G401 (cell line): ENCODE measurements around the gene PRELP. TPM values are rescaled to one million over a fixed set of nuclear protein-coding genes. Genes with fewer than 3 reads are reported as not detected.
"Not testable (repeated sequence)": the region's sequence is repeated elsewhere in the genome, so short reads cannot be mapped to it uniquely, and the experiment has no call there.

Experiments
- DNase-seq: peaks from one replicate; pipeline ENCODE4 v3.0.0-alpha.2; 2015; ENCODE audit warnings: low spot score
- in situ Hi-C: cut with HindIII; loops from 2 replicates; pipeline ENCODE4 v1.10.0; 2016; ENCODE audit warnings: low sequenced_read_pairs, mixed read lengths
- total RNA-seq: library from RNA; depleted of rRNA; stranded (reverse); fragments of >200 nt; shearing (Covaris generic); gene quantifications from 2 replicates; pipeline ENCODE4 v1.2.3, GENCODE V29; 2014

The PRELP gene
- total RNA-seq, 1 experiment from 2014 or later, result not detected

DNA sequence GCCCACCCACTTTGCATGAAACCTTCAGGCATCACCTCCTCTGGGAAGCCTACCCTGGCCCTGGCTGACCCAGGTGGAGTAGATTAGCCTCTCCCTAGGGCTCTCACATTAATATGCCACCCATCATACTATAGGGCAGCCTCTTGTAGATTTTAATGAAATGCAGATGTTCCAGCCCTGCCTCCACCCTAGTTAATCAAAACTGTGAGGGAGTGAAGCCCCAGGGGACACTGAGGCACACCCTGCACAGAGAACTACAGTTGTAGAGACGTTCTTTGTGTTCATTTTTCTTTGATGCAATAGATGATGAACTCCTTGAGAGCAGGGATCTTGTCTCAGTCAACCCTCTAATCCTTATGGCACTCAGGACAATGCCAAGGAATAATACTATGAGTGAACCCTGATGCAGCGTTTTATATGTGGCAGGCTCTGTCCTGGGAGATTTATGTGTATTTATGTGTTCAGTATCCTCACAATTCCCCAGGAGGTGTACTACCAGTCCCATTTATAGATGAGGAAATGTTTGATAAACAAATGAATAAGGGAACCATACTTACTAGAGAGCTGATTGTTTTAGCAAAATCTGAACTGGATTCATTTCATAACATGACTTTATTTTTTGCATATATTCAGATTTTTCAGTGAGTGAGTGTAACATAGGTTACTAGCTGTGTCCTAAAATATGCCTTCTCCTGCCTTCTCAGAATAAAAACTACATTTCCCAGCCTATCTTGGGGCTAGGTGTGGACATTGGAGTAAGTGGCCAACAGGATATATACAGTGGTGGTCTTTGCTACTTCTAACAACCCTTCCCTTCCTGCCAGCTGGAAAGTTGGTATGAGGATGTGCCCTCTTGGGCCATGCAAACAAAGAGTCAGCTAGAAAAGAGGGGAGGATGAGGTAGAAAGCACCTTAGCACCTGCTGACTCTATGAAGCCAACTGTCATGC, 23.5 kb upstream of the PRELP start:
- no peak for DNase-seq
- in situ Hi-C loops, result loop anchor here (25.0 kb wide), 1 partner anchor 90 kb away; the partner anchor contains the start of gene FMOD

DNA sequence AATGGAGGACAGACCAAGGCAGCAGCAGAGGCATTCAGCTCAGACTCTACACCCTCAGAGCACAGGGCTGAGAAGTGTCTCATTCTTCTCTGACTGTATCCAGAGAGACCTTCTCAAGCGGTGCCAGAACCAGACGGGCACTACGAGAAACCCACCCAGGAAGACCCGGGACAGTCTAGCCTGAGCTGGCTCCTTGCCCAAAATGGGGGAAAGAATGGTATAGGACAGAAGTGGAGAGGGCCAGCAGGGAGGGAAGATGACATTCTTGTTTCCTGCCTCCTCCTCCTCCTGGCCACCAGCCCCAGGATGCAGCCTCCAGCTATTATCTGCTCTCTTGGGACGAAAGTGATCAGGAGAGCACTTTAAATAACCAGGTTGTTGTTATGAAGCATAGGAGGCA, 22.6 kb upstream of the PRELP start:
- no peak for DNase-seq
- in situ Hi-C loops, result loop anchor here (25.0 kb wide), 1 partner anchor 91 kb away; the partner anchor contains the start of gene FMOD

DNA sequence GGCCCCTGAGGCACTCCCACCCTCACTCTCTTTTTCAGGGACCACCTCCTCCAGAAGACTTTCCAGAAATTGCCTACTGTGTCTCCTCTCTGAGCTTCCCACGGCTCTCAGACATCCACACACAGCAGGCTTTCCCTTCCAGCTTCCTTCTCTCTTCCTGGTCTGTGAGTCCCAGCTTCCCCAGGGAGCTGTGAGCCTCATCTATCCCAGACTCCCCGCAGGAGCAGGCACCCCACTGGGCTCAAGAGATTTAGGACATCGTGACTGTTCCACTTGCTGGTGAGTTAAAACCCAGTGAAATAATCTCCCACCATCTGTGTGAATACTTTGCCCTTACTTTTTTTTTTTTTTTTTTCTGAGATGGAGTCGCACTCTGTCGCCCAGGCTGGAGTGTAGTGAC, 22.0 kb upstream of the PRELP start:
- no peak for DNase-seq
- in situ Hi-C loops, result loop anchor here (25.0 kb wide), 1 partner anchor 91 kb away; the partner anchor contains the start of gene FMOD

DNA sequence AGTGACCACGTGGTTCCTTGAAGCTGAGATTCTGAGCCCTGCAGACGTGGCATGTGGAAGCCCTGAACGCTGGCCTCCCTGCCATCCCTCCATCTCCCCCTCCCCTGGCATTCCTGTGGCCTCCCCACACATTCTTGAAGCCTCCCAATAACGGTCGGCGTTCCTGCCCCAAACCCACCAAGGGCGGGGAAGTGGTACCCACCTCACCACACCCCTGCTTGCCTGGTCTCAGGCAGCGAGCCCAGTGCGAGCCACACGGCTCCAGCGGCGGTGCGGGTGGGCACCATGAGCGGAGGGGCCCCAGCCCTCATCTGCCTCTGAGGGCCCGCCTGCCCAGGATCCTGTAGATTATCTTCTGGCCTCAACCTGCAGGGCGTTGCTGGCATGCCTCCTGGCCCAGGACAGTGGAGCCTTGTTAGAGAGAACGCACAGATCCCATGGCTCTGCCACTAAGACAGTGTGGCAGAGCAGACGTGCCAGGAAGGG, 20.6 kb upstream of the PRELP start:
- in situ Hi-C loops, result loop anchor here (25.0 kb wide), 1 partner anchor 93 kb away; the partner anchor contains the start of gene FMOD

DNA sequence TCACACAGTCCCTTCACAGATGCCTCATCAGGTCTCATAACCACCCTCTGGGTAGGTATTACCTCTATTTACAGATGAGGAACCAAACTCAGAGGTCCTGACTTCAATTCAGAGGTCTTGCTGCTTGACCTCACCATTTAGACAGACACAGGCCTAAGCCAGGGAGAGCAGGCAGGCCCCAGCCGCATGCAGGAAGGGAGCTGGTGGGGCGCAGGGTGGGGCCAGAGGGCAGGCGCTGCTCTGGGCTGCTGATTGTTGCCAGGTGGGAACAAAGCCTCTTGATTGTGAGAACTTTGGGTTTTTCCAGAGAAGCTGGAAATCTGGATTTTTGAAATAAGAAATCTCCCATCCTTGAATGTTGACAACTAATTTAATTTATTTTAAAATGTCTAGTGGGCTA, 19.9 kb upstream of the PRELP start:
- in situ Hi-C loops, result loop anchor here (25.0 kb wide), 1 partner anchor 93 kb away; the partner anchor contains the start of gene FMOD
- no peak for DNase-seq

More for the DNA sequence above, 20.6 kb upstream of the PRELP start:
- no peak for DNase-seq

DNA sequence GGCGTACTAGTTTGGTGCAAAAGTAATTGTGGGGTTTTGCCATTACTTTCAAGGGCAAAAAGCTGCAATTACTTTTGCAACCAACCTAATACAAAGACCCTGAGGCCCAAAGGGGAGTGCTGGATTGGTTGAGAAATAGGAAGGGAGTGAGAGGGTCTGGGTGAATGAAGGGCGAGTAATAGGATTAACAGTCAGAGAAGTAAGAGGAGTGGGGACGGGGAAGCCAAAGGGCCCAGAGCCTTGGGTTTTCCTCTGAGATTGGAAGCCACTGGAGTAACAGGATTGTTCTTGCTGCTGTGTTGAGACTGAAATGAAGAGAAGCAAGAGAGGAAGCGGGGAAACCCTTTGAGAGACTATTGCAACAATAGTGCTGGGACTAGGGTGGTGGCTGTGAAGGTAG, 19.0 kb upstream of the PRELP start:
- DNase-seq, result no peak
- in situ Hi-C loops, result loop anchor here (25.0 kb wide), 1 partner anchor 94 kb away; the partner anchor contains the start of gene FMOD

DNA sequence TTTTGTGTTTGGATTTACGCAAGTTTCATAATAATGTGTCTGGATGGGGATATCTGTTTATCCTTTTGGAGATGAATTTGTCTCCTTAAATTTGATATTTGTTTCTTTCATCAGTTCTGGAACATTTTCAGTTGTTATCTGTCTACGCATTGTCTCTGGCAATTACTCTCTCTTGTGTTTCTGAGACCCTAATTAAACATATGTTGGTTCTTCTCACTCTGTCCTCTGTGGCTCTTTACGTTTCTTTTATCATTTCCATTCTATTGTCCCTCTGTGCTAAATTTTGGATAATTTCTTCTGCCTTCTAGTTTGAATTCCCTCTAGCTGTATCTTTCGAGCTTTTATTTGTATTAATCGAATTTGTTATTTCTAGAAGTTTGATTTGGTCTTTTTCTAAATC, 17.5 kb upstream of the PRELP start:
- in situ Hi-C loops, result loop anchor here (25.0 kb wide), 1 partner anchor 96 kb away; the partner anchor contains the start of gene FMOD
- no peak for DNase-seq

DNA sequence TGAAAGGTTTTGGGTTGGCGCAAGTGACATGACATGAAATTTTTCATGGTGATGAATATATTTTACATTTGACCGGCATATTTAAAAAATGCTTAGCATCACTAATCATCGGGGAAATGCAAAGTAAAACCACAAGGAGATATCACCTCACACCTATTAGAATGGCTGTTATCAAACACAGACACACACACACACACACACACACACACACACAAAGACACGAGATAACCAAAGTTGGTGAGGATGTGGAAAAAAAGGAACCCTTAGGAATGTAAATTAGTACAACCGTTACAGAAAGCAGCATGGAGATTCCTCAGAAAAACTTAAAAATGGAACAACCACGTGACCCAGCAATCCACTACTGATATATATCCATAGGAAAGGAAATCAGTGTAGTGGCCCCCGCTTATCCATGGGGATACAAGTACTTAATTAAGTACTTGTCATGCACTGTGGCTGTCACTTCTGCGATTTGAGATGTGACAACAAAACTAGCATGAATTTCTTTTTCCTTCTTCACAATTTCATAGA, 15.9 kb upstream of the PRELP start:
- in situ Hi-C loops, result loop anchor here (25.0 kb wide), 1 partner anchor 97 kb away; the partner anchor contains the start of gene FMOD
- no peak for DNase-seq

DNA sequence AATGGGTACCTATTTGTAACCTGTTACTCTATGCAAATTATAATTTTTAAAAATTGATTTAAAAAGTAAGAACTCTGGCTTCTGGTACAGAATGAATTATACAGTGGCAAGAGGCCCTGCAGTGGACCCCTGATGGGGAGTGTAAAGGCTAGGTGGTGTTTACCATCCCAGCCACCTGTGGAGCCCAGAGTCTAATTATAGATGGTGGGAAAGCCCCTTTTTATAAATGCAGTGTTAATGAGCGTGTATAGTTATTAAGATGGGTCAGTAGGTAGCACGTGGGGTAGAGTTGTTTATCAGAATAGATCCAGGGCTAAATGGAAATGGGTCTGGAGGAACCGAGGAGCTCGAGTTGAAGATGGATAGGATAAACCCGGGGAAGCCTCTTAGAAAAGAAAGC, 13.9 kb upstream of the PRELP start:
- DNase-seq, result no peak
- in situ Hi-C loops, result loop anchor here (25.0 kb wide), 1 partner anchor 99 kb away; the partner anchor contains the start of gene FMOD

DNA sequence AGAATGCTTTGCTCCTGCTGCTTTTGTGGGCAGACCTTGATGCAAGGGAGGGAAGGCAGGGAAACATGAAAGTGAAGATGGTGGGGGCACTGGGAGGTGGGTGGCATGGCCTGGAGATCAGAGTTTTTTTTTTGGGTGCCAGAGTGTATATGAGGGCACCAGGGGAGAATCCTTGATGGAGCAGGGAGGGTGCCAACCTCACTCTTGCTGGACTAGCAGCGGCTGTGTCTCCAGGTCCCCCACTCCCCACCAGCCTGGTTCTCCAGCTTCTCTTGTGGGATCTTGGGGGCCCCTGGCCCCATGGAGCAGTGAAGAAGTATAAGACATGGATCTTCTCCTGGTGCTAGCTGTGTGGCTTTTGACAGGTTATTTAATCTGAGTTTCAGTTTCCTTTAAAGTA, 13.5 kb upstream of the PRELP start:
- in situ Hi-C loops, result loop anchor here (25.0 kb wide), 1 partner anchor 100 kb away; the partner anchor contains the start of gene FMOD
- no peak for DNase-seq

DNA sequence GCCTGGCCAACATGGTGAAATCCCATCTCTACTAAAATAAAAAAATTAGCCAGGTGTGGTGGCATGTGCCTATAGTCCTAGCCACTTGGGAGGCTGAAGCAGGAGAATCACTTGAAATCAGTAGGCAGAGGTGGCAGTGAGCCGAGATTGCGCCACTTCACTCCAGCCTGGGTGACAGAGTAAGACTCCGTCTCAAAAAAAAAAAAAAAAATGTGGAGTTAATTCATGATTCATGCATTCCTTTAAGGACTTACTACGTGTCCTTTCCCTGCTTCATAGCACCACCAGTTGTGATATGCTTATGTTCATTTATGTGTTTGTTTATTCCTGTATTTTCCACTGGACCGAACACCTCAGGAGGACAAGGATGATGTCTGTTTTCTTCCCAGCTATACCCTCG, 12.7 kb upstream of the PRELP start:
- no peak for DNase-seq
- in situ Hi-C loops, result loop anchor here (25.0 kb wide), 1 partner anchor 101 kb away; the partner anchor contains the start of gene FMOD

DNA sequence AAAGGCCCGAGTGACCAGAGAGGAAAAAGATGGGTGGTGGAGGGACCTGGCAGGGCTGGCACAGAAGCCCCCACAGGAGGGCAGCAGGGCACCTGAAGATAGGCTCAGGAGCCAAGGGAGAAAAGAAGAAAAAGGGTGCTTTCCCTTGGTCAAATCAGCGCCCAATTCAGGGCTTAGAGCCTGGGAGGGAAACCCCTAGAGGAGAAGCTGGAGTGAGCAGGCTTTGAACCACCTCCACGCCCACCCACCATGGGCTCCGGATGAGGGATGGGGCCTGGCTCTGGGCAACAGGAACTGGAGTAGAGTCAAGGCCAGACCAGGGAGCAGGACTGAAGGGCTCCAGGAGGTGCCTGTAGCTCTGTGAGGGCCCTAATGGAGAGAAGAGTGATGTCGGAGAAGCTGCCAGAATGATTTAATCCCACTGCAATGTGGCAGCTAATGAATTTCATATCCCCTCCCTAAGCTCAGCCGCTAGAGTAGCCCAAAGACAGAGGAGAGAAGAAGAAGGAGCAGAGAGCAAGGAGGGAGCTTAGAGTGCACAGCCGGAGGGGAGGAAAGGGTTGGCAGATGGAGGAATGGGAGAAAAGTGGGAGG, 12.0 kb upstream of the PRELP start:
- in situ Hi-C loops, result loop anchor here (25.0 kb wide), 1 partner anchor 101 kb away; the partner anchor contains the start of gene FMOD

DNA sequence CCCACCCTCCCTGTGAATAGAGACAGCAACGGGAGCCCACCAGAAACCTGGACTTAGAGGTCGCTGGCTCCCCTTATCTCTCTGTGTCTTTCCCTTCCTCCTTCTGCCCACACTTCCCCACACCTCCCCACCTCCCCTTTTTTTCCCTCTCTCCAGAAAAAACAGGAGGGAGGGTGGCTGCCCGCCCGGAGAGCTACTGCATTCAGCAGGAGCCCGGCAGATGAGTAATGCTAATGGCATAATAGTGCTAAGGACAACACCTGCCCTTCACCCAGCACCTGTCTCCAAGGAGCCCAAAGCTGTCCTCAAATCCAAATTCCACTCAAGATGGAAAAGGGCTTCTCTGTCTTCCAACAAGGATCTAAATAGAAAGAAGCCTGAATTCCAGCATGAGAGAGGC, 11.4 kb upstream of the PRELP start:
- in situ Hi-C loops, result loop anchor here (25.0 kb wide), 1 partner anchor 102 kb away; the partner anchor contains the start of gene FMOD

More for the DNA sequence above, 12.0 kb upstream of the PRELP start:
- no peak for DNase-seq

DNA sequence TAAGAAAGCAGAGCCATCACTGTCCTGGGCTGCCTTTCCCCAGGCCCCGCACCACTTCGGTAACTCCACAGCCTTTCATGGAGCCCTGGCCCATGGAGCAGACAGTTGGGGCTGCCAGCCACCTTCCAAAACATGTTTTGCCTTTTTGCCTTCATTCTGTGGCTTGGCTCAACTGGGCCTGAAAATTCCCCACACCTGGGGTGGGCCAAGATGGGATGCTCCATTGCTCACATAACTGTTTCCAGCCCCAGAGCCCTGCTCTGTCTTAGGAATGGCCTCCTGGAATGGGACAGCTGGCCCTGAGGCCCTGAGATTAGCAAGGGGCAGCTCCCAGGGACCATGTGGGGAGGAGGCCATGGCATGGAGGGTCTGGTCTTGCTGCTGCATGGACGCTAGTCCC, 10.9 kb upstream of the PRELP start:
- no peak for DNase-seq
- in situ Hi-C loops, result loop anchor here (25.0 kb wide), 1 partner anchor 102 kb away; the partner anchor contains the start of gene FMOD

More for the DNA sequence above, 11.4 kb upstream of the PRELP start:
- no peak for DNase-seq

DNA sequence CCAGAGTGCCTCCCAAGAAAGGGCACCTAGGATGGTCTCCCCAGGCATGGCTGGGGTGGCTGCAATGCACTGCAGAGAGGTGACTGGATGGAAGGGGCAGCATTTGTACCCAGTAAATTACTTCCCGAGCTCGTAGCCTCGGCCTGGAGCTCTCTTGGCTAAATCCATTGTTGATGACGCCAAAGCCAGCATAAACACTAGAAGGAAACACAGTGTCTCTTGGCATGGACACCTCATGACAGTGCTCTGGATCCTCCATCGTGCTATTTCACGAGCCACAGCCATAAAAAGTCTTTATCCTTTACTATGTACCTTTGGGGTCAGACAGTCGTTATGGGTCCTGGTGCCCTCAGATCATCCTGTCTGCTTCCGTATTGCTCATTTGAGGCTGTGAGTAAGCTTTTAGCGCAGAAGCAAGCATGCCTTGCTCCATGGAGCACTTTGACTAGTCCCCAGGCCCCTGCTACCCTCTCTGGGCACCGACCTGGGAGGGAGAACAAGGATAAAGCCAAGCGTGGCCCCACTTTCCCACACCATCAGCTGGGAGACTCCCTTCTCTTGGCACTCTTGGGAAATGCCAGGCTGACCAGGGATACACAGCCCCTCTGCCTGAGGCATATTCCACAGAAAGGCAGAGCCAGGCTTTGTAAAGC, 10.3 kb upstream of the PRELP start:
- in situ Hi-C loops, result loop anchor here (25.0 kb wide), 1 partner anchor 103 kb away; the partner anchor contains the start of gene FMOD
- peak; percentile 39 for DNase-seq

DNA sequence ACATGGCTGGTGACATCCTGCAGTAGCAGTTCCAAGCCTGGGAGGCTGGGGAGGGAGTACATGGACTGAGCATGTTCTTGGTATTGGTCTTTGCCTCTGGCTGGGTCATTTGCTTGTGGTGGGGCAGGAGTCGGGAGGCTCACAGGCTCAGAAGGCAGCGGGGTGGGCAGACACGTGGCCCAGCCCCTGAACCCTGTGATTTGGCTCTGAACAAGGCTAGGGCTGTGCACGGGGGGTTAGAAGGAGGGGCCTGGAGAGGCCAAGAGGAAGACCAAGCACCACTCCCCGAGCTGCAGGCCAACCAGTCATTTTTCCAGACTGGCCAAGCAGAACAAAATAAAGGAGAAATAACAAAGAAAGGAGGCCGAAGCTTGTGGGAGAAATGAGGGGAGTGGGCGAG, 9.7 kb upstream of the PRELP start:
- DNase-seq, result no peak
- in situ Hi-C loops, result loop anchor here (25.0 kb wide), 1 partner anchor 104 kb away; the partner anchor contains the start of gene FMOD

DNA sequence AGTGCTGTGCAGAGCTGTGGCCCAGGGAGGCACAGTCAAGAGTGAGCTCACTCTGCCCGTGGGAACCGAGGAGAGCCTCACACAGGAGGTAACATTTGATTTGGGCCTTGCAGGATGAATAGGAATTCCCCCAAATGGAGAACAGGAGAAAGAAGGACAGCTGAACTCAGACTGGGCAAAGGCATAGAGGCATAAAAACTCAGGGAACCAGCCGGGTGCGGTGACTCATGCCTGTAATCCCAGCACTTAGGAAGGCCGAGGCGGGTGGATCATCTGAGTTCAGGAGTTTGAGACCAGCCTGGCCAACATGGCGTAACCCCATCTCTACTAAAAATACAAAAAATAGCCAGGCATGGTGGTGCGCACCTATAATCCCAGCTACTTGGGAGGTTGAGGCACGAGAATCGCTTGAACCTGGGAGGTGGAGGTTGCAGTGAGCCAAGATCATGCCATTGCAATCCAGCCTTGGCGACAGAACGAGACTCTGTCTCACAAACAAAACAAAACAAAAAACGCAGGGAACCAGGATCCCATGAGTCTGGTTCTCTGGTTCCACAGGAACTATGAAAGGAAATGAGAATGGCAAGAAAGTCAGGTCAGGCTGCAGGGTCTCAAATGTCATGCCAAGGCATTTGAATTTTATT, 8.6 kb upstream of the PRELP start:
- DNase-seq, result not testable (repeated sequence)
- in situ Hi-C loops, result loop anchor here (25.0 kb wide), 1 partner anchor 105 kb away; the partner anchor contains the start of gene FMOD

DNA sequence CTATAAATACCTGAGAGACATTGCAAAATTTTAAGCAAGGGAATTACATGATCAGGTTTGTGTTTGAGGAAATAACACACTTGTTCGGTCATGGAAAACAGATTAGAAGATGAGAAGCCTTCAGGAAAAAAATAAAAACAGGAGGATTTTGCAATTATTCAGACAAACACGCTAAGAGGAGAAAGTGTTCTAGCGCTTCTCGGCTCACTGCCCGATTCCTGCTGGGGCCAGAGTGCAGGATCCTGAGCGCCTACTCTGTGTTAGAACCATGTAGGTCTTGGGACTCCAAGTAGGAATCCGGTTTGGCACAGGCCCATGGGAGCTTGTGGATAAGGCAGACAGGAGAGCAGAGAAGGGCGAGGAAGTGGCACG, 8.1 kb upstream of the PRELP start:
- peak; percentile 53 for DNase-seq
- in situ Hi-C loops, result loop anchor here (25.0 kb wide), 1 partner anchor 105 kb away; the partner anchor contains the start of gene FMOD
